Measurements from ENCODE around the gene RSPH1.

DNA sequence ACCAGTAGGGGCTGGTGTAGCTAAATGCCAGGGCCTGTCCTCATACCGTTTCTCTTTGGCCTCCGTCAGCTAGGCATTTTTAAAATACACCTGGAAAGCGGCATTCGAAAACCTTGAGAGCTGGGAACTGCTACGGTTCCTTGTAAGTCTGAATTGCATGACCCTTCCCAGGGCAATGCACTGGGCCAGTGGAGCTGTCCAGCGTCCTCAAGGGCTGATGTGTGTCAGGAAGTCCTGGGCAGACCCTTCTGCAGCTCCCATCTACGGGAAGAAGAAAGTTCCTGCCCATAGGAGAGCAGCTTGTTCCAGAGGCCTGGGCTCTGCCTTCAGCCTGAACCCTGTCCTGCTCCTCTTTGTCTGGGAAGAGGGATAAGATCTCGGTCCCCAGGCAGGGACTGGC, 58.2 kb downstream of the RSPH1 start:
- TF ChIP-seq RAD21 (IDR thresholded peaks at IDR 0.05; ENCODE audit: low read length), result no peak
- TF ChIP-seq POLR2A (IDR thresholded peaks at IDR 0.05; ENCODE audit: low read depth, low read length), result no peak
- TF ChIP-seq ELK1 (IDR thresholded peaks at IDR 0.05; ENCODE audit: borderline replicate concordance, low read depth, low read length), result no peak
- TF ChIP-seq, protein P1, sequence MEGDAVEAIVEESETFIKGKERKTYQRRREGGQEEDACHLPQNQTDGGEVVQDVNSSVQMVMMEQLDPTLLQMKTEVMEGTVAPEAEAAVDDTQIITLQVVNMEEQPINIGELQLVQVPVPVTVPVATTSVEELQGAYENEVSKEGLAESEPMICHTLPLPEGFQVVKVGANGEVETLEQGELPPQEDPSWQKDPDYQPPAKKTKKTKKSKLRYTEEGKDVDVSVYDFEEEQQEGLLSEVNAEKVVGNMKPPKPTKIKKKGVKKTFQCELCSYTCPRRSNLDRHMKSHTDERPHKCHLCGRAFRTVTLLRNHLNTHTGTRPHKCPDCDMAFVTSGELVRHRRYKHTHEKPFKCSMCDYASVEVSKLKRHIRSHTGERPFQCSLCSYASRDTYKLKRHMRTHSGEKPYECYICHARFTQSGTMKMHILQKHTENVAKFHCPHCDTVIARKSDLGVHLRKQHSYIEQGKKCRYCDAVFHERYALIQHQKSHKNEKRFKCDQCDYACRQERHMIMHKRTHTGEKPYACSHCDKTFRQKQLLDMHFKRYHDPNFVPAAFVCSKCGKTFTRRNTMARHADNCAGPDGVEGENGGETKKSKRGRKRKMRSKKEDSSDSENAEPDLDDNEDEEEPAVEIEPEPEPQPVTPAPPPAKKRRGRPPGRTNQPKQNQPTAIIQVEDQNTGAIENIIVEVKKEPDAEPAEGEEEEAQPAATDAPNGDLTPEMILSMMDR (conservative IDR thresholded peaks at IDR 0.05; ENCODE audit: low read depth, low read length), result no peak
- TF ChIP-seq SMC3 (IDR thresholded peaks at IDR 0.05; ENCODE audit: low read depth, low read length), result no peak
- TF ChIP-seq MAZ (IDR thresholded peaks at IDR 0.05; ENCODE audit: borderline replicate concordance, low read depth, low read length), result no peak
- no peak for TF ChIP-seq BHLHE40 (IDR thresholded peaks at IDR 0.05; ENCODE audit: low read depth, low read length)
- no peak for TF ChIP-seq CEBPB (IDR thresholded peaks at IDR 0.05; ENCODE audit: low read depth, low read length)
- TF ChIP-seq MAFK (IDR thresholded peaks at IDR 0.05; ENCODE audit: low read depth, low read length), result no peak
- TF ChIP-seq MXI1 (IDR thresholded peaks at IDR 0.05; ENCODE audit: borderline replicate concordance, low read depth, low read length), result no peak
- TF ChIP-seq RCOR1 (IDR thresholded peaks at IDR 0.05; ENCODE audit: insufficient replicate concordance, low read length), result no peak

All from IMR-90 (cell line).